Smooth muscle cell (in vitro differentiated cells): ENCODE measurements around the gene ABI3. TPM values are rescaled to one million over a fixed set of nuclear protein-coding genes. Genes with fewer than 3 reads are reported as not detected.

Experiments used
- DNase-seq: peaks from one replicate; lab custom pipeline; 2025; ENCODE audit not compliant: unreplicated experiment; lab: John Stamatoyannopoulos, UW
- H2AFZ ChIP-seq: fragments of 200-600 bp; sonication (generic); 2 replicates; pipeline ENCODE4 v1.6.0; 2016; ENCODE audit warnings: antibody characterized with exemption, low read depth, mild to moderate bottlenecking
- H3F3A ChIP-seq: fragments of 200-600 bp; sonication (generic); 2 replicates; pipeline ENCODE4 v1.6.0; 2017; ENCODE audit warnings: antibody characterized with exemption, low read depth
- H3K27ac ChIP-seq: fragments of 200-600 bp; sonication (generic); 2 replicates; pipeline ENCODE4 v1.5.1; 2016; ENCODE audit warnings: low read depth, mild to moderate bottlenecking
- H3K27me3 ChIP-seq: fragments of 200-600 bp; sonication (generic); 2 replicates; pipeline ENCODE4 v1.6.1; 2016; ENCODE audit warnings: low read depth, mild to moderate bottlenecking
- H3K36me3 ChIP-seq: fragments of 200-600 bp; sonication (generic); 2 replicates; pipeline ENCODE4 v1.5.1; 2016; ENCODE audit warnings: low read depth
- H3K4me1 ChIP-seq: fragments of 200-600 bp; sonication (generic); 2 replicates; pipeline ENCODE4 v1.5.1; 2016; ENCODE audit warnings: low read depth
- H3K4me2 ChIP-seq: fragments of 200-600 bp; sonication (generic); 2 replicates; pipeline ENCODE4 v1.6.0; 2016; ENCODE audit warnings: mild to moderate bottlenecking
- H3K4me3 ChIP-seq: fragments of 200-600 bp; sonication (generic); 2 replicates; pipeline ENCODE4 v1.5.1; 2016; ENCODE audit warnings: mild to moderate bottlenecking
- H3K79me2 ChIP-seq: fragments of 200-600 bp; sonication (generic); 2 replicates; pipeline ENCODE4 v1.6.0; 2016; ENCODE audit warnings: low read depth, mild to moderate bottlenecking
- H3K9ac ChIP-seq: fragments of 200-600 bp; sonication (generic); 2 replicates; pipeline ENCODE4 v1.6.0; 2016; ENCODE audit warnings: low read depth
- H3K9me3 ChIP-seq: fragments of 200-600 bp; sonication (generic); replicated peaks from 2 replicates; pipeline ENCODE4 v1.5.1; 2016; ENCODE audit warnings: low read depth
- H4K20me1 ChIP-seq: fragments of 200-600 bp; sonication (generic); 2 replicates; pipeline ENCODE4 v1.6.0; 2016; ENCODE audit warnings: low read depth
- WGBS: methylation state at CpG from one replicate; pipeline ENCODE4 v1.1.7; 2016; ENCODE audit warnings: low lambda C conversion rate; 5-methylcytosine and 5-hydroxymethylcytosine counted together
- polyA plus RNA-seq: library from polyadenylated mRNA; unstranded; fragments of >200 nt; fragmentation: Nextera tagmentation; extraction: Ambion mirVana; gene quantifications from 2 replicates; pipeline ENCODE4 v1.2.1, GENCODE V29; 2016
- total RNA-seq: library from RNA; depleted of rRNA; stranded (reverse); fragments of >200 nt; gene quantifications from 2 replicates; pipeline ENCODE4 v1.2.3, GENCODE V29; 2014
- TF ChIP-seq, protein P1 (sequence below): fragments of 200-600 bp; sonication (generic); IDR thresholded peaks from 2 replicates; pipeline ENCODE4 v1.5.1; 2017; ENCODE audit warnings: borderline replicate concordance, mild to moderate bottlenecking, antibody characterized with exemption; ENCODE audit not compliant: insufficient read depth, poor library complexity, severe bottlenecking

The ABI3 gene
- total and polyA plus RNA-seq, 2 experiments from 2014 or later = 1.7 to 1.9 TPM

DNA sequence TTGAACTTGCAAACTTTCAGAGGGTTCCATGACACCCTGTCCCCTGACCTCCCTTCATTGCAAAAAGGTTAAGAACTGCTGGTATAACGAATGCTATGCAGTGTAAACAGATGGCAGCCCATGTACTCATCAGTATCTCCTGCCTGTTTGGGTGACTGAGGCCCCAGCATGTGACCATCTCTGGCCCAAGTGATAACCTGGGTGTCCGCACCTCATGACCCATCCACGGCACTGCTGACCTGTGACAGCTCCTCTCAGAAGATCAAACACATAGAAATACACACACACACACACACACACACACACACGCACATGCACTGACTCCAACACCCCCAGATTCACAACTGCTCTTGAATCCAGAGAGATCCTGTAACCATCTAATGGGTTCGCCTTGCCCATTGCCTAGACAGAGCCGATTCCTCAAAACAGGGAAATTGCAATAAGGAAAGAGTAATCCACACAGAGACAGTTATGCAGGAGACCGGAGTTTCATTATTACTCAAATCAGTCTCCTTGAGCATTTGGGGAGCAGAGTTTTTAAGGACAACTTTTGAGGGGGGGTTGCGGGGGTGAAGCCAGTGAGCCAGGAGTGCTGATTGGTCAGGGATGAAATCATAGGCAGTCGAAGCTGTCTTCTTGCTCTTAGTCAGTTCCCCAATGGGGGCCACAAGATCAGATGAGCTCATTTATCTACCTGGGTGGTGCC is 31.3 kb downstream of the ABI3 start:
- no peaks in the 10 kb centered on the region for H4K20me1 ChIP-seq
- H3K9me3 ChIP-seq = no peaks in the 10 kb centered on the region
- H3K9ac ChIP-seq = no peak overlapping the region
- WGBS = 93% methylated on average over 9 of the region's 9 CpGs
- H3K79me2 ChIP-seq = no peaks in the 10 kb centered on the region
- no peak overlapping the region for H3K4me2 ChIP-seq
- no peak overlapping the region for H3K4me3 ChIP-seq
- H3K27me3 ChIP-seq = no peaks in the 10 kb centered on the region
- H2AFZ ChIP-seq = no peak overlapping the region
- no peak overlapping the region for H3K27ac ChIP-seq
- H3F3A ChIP-seq = no peaks in the 10 kb centered on the region
- TF ChIP-seq, protein P1, sequence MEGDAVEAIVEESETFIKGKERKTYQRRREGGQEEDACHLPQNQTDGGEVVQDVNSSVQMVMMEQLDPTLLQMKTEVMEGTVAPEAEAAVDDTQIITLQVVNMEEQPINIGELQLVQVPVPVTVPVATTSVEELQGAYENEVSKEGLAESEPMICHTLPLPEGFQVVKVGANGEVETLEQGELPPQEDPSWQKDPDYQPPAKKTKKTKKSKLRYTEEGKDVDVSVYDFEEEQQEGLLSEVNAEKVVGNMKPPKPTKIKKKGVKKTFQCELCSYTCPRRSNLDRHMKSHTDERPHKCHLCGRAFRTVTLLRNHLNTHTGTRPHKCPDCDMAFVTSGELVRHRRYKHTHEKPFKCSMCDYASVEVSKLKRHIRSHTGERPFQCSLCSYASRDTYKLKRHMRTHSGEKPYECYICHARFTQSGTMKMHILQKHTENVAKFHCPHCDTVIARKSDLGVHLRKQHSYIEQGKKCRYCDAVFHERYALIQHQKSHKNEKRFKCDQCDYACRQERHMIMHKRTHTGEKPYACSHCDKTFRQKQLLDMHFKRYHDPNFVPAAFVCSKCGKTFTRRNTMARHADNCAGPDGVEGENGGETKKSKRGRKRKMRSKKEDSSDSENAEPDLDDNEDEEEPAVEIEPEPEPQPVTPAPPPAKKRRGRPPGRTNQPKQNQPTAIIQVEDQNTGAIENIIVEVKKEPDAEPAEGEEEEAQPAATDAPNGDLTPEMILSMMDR = no peak
- H3K36me3 ChIP-seq = no peaks in the 10 kb centered on the region
- H3K4me1 ChIP-seq = no peaks in the 10 kb centered on the region
- no peak for DNase-seq

DNA sequence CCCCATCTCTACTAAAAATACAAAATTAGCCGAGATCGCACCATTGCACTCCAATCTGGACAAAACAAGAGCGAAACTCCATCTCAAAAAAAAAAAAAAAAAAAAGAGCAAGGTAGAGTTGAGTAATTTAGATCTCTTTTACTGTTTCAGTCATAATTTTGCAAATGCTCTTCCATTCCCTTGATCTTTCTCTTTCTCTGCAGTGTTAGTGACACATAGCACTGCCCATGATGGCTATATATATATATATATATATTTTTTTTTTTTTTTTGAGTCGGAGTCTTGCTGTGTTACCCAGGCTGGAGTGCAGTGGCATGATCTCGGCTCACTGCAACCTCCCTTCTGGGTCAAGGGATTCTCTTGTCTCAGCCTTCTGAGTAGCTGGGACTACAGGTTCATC is 32.3 kb downstream of the ABI3 start:
- Histone ChIP-seq H3K27ac (no peak overlapping the region), H3K79me2 (no peaks in the 10 kb centered on the region), H2AFZ (no peak overlapping the region), H3K9me3 (no peaks in the 10 kb centered on the region), H3K27me3 (no peaks in the 10 kb centered on the region), H3K9ac (no peak overlapping the region), H3K36me3 (no peaks in the 10 kb centered on the region), H3K4me1 (no peaks in the 10 kb centered on the region), H4K20me1 (no peaks in the 10 kb centered on the region), H3F3A (no peaks in the 10 kb centered on the region), H3K4me3 (no peak overlapping the region), H3K4me2 (no peak overlapping the region)
- 92% methylated on average over 5 of the region's 5 CpGs for WGBS
- TF ChIP-seq, protein P1 = no peak
- no peak for DNase-seq

DNA sequence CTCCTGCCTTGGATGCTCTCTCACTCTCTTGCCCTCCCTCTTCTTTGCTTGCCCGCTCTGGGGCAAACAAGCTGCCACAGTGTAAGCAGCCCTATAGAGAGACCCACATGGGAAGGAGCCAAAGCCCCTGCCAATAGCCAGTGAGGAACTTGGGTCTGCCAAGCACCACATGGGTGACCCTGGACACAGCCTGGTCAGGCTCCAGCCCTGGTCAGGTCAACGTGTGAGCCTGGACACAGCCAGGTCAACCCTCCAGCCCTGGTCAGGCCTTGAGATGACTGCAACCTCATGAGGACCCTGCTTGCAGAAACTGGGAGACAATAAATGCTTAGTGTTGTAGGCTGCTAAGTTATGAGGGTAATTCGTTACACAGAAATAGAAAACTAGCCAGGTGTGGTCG is 34.3 kb downstream of the ABI3 start:
- Histone ChIP-seq H3K4me3 (no peak overlapping the region), H3K79me2 (no peaks in the 10 kb centered on the region), H4K20me1 (no peaks in the 10 kb centered on the region), H3K9me3 (no peaks in the 10 kb centered on the region), H3K36me3 (no peaks in the 10 kb centered on the region), H3K27ac (no peak overlapping the region), H3K4me1 (no peaks in the 10 kb centered on the region), H3K27me3 (no peaks in the 10 kb centered on the region), H3K9ac (no peak overlapping the region), H2AFZ (no peak overlapping the region), H3K4me2 (no peak overlapping the region), H3F3A (no peaks in the 10 kb centered on the region)
- TF ChIP-seq, protein P1 = no peak
- WGBS = 88% methylated on average over 4 of the region's 4 CpGs
- no peak for DNase-seq

DNA sequence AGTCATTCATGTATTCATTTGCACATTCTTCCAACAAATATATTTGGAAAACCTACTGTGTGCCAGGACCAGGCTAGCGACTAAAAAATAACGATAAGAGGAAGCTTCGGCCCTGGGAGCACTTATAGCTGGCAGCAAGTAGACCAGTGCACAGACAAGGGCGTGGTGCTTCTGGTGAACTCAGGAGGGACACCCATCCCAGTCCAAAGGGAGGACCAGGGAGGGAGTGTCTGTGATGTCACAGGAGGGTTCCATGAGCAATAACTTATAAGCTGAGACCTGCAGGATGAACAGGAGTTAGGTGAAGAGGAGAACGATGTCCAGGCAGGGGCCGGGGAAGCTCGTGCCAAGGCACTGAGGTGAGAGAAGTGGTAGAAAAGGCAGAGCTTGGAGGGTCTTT is 37.4 kb downstream of the ABI3 start:
- no peaks in the 10 kb centered on the region for H3K4me1 ChIP-seq
- H3F3A ChIP-seq = no peaks in the 10 kb centered on the region
- H3K36me3 ChIP-seq = no peaks in the 10 kb centered on the region
- H2AFZ ChIP-seq = no peak overlapping the region
- no peaks in the 10 kb centered on the region for H4K20me1 ChIP-seq
- TF ChIP-seq, protein P1 = no peak
- H3K27me3 ChIP-seq = no peaks in the 10 kb centered on the region
- H3K9ac ChIP-seq = no peak overlapping the region
- no peak overlapping the region for H3K4me3 ChIP-seq
- H3K27ac ChIP-seq = no peak overlapping the region
- no peak for DNase-seq
- H3K9me3 ChIP-seq = no peaks in the 10 kb centered on the region
- H3K4me2 ChIP-seq = no peak overlapping the region
- 97% methylated on average over 7 of the region's 7 CpGs for WGBS
- no peaks in the 10 kb centered on the region for H3K79me2 ChIP-seq
